Superior temporal gyrus (tissue), 1 donor: ENCODE measurements around the gene ABCG4.
"Not testable (repeated sequence)": the region's sequence is repeated elsewhere in the genome, so short reads cannot be mapped to it uniquely, and the experiment has no call there.

ENCODE experiments used
- DNase-seq: peaks from one replicate; pipeline ENCODE4 v3.0.0-alpha.2; 2016; ENCODE audit errors: extremely low spot score

Gene ABCG4

DNA sequence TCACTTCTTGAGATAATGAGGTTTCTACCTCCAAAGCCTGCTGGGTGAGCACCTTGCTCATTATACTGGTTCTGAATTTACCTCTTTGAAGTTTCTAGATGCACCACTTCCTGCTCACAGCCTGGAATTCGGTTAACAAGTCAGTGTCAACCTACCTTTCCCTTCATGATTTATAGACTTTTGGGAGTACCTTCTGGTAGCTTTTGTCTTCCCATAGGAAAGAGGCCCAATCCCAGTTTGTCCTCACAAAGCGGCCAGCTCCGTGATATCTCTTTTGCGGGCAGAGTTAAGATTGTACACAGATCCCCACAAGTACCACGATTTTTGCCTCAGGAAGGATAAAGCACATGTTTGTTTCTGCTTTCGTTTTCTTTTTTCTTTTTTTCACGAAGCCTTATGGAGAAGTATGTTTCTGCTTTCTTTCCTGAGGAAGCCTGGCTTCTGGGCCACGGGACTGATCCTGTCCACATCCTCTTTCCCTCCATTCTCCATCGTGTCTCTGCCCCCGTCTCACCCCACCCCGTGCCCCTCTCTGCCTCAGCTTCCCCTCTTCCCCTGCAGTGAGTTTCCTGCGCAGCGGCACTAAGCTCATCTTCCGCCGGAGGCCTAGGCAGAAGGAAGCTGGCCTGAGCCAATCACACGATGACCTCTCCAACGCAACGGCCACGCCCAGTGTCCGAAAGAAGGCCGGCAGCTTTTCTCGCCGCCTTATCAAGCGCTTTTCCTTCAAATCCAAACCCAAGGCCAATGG is 33.2 kb upstream of the ABCG4 start:
- DNase-seq = no peak

DNA sequence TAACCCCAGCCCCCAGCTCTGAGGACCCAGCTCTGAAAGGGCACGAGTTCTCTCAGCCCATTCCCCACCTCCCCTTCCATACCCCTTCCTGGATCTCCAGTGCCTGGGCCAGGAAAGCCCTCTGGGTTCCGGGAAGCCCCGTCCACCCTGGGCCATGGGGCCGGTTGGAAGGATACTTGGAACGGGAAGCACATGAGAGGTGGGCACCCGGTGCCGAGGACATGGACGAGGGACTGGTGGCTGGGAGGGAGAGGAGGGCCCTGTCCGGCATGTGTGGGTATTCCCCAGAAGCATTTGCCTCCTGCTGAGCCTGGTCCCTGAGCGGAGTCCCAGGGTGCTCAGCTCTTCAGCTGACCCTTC is 32.6 kb upstream of the ABCG4 start:
- no peak for DNase-seq

DNA sequence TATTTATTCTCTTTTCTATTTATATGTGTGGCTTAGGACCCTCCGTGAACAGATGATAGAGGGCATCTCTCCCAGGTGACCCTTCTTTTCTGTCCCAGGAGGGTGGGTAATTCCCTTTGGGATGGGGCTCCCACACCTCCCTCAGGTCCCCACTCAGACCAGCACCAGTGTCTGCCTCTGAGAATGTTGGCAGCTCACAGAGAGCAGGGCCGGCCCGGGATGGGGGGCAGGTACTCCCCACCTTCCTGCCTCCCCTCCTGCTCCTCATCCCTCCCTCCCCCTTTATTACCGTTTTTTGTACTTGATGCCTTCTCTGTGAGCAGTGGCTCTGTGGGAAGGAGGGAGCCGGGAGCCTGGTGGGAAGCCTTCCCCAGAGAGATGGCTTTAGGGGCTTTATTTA is 32.3 kb upstream of the ABCG4 start:
- DNase-seq = no peak

DNA sequence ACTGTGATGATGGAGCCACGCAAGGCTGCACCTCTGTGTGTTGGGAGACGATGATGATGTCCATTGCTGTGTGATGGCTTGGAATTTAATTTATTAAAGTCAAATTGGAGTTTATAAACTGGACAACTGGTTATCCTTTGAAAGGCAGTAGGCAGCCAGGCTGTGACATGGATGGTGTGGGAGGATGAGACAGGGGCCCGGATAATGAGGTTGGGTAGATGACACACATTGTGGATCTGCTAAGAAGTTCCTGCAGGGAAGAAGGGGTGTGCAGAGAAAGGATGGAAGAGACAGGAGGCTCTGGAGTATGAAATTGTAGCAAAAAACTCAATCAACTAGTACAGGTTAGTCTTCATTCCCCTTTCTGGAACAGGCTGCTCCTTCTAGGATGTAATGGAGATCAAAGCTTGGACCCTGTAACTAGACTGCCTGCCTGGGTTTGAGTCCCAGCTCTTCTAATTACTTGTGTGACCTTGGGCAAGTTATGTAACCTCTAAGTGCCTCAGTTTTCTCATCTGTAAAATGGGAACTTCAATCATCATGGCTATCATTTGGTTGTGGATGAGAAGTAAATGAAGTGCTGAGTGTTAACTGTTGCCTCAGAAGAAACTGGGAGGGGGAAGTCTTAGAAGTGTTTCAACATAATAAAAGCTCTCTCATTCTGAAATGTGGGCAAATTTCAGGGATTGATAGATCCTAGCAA is 31.7 kb upstream of the ABCG4 start:
- no peak for DNase-seq

DNA sequence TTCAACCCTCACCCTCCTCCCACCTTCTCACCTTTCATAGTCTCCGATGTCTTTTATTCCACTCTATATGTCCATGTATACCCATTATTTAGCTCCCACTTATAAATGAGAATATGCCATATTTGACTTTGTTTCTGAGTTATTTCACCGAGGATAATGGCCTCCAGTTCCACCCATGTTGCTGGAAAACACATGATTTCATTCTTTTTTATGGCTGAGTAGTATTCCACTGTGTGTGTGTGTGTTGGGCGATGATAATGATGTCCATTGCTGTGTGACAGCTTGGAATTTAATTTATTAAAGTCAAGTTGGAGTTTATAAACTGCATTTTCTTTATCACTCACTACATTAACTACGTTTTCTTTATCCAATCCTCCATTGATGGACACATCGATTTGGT is 30.6 kb upstream of the ABCG4 start:
- no peak for DNase-seq

DNA sequence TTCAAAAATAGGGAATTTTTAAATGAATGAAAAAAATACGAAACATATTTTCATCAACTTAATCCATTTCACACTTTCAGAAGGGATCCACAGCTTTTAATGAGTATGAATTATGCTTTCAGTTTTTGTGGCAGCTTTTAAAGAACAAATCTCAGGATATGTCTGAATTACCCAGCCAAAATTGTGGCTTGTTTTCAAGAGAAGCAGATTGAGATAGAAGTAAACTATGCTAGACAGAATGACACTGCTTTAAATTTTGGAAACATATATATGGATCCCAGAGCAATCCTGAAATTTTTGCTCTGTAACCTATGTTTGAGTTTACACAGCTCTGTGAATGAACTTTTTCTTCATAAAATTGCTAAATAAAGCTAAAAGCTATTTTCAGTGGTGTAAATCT is 29.9 kb upstream of the ABCG4 start:
- DNase-seq = no peak

DNA sequence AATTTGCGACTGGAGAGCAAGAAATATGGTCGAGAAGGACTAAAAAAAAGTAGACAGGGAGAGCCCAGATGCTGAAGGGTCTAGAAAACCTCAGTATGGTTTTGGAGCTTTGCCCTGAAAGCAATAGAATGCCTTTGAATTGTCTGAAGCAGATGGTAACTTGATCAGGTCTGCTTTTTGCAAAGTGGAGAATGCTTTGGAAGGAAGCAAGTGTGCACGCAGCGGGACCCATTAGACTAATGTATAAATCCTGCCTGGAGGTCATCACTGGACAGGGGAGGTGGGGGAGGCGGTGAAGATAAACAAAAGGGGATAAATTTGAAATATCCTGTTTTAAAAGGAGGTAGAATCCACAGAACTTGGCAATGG is 28.2 kb upstream of the ABCG4 start:
- no peak for DNase-seq

DNA sequence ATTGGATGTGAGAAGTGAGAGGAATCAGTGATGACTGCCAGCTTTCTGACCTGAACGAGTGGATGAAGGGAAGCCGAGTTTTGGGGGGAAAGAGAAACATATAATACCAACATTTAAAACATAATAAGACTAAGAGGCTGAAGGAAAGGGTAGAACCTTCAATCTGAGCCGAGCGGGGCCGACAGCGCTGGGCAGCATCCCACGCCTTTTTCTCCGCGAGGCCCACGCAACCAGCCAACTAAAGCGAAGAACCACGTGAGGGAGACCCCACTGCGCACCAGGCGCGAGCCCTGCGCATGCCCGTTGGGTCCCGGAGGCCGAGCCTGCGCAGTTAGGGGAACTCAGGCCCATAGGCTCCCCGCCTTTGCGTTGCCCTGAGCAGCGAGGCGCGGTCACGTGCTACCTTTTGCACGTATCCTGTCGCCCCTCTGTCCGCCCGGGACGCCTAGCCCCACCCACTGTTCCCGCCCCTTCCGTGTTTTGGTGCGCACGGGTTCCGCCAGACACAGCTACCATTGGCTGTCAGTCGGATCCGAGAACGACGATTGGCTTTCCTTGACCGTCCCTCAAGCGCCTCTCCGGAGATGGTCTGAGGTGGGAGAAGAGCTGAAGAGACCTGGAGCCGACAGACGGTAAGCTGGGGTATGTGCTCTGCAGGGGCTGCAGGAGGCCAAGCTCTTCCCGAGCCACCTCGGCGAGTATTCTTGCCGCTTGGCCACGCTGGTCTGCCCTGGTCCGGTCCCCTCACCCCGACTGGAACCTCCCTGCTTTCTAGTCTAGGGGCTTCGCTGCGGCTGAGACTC is 27.6 kb upstream of the ABCG4 start, which contains the start of gene HINFP:
Gene HINFP (plus strand): TSS at position 573 of the 803 bp plus-strand sequence. CDS start 5,365 bp downstream, outside the sequence.
- DNase-seq = peak; percentile 99

DNA sequence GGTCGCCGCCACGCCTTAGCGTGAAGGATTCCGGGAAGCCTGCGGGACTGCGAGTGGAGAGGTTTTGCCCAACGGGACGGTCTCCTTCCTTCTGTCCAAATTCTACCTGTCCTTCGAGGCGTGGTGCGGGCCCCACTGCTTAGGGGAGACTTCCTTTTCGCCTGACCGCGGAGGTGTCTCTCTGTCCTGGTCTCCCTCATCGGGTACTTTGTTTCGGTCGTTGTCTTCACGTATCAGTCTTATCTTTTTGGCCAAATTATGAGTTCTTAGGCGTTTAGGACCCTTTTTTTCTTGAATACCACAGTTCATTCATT is 27.1 kb upstream of the ABCG4 start:
- DNase-seq = no peak

DNA sequence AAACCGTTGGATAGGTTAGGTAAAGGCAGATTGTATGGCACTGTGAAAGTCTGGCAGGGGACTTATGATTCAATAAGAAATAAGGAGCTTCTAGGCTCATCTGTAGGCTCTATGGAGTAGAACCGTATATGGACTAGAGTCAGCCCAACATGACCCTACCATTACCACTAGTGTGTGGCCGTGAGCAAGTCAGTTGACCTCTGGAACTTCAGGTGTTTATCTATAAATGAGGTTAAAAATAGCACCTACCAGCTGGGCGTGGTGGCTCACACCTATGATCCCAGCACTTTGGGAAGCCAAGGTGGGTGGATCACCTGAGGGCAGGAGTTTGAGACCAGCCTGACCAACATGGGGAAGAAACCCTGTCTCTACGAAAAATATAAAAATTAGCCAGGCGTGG is 23.0 kb upstream of the ABCG4 start:
- no peak for DNase-seq

DNA sequence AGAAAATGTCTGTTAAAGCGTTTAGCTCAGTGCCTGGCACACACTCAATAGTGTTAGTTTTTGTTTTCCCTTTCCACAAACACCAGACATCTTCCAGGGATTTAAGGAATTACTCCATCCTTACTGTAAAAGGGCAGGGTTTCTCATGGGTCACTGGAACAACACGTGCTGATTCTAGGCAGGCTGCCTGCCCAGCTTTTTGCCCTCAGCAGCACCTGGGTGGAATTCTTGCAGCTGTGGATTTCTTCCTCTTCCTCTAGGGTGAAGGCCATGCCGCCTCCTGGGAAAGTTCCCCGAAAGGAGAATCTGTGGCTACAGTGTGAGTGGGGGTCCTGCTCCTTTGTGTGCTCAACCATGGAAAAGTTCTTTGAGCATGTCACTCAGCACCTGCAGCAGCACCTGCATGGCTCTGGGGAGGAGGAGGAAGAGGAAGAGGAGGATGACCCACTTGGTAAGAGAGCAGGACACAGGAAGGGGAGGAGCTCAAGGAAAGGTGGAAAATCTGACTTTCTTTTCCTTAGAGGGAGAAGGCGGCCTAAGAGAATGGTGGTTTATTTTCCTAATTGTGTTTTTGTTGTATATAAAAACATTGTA is 22.1 kb upstream of the ABCG4 start:
- DNase-seq = no peak

DNA sequence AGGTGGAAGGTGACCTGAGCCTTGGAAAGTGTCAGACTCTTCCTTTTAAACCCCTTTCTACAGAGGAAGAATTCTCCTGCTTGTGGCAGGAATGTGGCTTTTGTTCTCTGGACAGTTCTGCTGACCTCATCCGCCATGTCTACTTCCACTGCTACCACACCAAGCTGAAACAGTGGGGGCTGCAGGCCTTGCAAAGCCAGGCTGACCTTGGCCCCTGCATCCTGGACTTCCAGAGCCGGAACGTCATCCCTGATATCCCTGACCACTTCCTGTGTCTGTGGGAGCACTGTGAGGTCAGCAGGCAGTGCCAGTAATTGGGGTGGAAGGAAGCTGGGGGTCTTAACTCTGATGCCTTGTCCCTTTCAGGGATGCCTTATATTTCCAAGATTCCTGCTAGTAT is 18.2 kb upstream of the ABCG4 start:
- no peak for DNase-seq

DNA sequence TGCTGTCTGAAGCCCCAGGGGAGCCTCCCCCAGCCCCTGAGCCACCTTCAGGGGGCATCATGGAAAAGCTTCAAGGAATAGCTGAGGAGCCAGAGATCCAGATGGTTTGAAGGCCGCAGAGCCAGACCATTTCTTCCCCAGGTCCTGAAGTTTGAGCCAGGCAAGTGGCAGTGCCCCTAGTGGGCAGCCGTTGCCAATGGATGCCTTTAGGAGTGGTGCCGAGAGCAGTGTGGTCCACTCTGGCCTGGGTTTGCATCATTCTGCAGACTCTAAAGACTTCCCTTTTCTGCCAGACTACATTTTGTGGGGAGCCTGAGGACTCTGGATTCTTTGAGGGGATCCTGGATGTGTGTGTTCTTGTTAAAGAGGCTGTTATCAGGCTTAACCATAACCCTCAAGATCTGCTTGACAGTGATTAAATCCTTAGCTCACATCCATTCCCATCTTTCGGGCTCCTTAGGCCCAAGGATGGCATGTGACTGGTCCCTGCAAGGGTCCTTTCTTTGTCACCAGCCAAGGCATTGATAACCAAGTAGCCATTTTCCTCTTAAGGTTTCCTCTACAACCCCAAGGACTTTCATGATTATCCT is 14.4 kb upstream of the ABCG4 start:
- DNase-seq = no peak

DNA sequence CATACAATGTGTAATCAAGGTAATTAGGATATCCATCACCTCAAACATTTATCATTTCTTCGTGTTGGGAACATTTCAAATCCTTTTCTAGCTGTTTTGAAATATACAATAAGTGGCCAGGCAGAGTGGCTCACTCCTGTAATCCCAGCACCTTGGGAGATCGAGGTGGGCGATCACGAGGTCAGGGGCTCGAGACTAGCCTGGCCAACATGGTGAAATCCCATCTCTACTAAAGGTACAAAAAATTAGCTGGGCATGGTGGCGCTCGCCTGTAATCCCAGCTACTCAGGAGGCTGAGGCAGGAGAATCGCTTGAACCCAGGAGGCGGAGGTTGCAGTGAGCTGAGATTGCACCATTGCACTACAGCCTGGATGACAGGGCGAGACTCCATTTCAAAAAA is 9.6 kb upstream of the ABCG4 start:
- DNase-seq = not testable (repeated sequence)

DNA sequence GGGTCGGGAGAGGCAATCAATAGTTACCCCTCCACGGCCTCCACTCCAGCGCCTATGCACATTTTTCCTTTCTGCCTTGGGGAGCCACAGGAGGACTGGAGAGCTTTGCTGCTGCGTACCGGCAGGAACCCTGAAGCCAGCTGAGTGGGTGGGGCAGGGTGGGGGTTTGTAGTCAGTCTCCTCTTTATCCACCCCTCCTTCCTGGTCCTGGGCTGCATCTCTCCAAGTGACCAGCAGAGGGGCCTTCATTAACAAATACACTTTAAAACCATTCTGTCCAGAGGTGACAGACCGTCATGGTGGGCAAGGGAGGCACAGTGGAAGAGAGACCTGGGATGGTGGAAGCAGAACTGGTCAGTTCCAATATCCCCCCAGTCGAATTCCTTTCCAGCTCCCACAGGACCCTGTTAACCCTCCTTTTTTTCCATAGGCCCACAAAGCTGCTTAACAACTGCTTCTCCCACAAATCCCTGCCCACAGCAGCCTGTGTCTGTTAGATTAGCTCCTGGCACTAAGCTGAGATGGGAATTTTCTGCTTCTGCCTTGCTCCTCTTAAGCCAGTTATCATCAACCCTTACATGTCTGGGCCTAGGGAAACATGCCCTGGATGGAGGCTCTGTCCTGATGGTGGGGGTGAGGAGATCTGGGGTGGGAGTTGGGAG is 3.9 kb upstream of the ABCG4 start:
- DNase-seq = peak; percentile 57

DNA sequence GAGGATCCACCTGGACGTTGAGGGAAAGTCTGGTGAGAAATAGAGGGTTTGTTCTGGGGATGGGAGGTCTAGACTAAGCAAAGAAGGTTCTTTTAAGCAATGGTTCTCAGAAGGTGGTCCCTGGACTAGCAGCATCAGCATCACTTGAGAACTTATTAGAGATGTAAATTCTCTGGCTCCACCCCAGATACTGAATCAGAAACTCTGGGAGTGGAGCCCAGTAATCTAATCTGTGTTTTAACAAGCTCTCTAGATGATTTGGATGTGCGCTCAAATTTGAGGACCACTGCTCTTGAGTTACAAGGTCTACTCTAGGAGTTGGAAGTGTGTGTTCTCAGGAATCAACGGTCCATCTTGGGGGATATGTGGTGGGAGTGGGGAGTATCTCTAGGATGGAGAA is 3.3 kb upstream of the ABCG4 start:
- no peak for DNase-seq

DNA sequence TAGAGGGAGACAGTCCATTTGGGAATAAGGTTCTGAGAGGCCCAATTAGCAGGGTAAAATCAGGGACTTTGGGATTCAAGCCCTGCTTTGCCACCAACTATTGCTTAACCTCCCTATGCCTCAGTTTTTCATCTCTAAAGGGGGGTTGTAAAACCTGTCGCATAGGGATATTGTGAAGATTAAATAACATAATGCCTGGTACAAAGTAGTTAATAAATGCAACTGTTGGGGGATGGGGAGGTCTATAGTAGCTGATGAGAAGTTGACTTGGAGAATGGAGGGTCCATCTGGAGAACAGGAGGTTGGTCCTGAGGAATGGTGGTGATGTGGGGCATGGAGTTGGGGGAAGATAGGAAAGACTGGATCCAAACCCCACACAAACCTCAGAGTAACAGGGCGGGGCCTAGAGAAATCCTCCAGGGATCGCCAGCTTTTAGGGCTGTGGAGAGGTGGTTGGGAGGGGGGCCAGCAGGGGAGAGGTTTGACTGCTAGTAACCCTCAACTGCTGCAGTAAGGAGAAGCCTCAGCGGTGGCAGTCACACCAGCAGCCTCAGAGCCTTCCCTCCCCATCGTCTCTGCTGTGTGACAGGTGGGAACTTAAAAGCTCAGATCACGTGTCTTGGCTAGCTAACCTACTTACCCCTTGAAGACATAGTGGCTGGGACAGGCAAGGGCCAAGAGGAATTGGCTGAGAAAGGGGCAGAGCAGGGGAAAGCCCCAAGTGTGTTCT is 1.1 kb upstream of the ABCG4 start:
- DNase-seq = no peak

DNA sequence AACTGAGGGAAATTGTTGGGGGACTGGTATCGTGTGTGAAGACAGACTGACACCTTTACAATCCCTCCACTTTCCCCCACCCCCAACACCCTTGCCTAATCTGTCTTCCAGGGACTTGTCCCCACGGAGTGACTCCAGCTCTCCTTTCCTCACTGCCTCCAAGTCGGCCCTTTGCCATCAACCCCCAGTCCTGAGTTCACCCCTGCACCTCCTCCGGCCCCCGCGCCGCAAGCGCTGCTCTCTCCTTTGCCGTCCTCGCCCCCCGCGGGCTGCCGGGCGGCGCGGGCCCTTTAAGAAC is 183 bp upstream of the ABCG4 start:
- no peak for DNase-seq

DNA sequence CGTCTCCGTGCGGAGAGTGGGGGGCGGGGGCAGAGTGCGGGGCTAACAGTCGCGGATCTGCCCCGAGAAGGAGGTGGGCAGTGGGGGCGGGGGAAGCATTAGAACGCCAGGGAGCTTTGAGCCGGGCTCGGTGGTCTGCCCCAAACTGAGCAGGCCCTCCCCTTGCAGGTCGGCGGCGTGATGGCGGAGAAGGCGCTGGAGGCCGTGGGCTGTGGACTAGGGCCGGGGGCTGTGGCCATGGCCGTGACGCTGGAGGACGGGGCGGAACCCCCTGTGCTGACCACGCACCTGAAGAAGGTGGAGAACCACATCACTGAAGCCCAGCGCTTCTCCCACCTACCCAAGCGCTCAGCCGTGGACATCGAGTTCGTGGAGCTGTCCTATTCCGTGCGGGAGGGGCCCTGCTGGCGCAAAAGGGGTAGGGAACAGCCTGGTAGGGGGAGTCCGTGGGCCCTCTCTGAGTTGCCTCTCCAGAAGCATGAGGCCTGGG is 979 bp downstream of the ABCG4 start:
- DNase-seq = no peak

DNA sequence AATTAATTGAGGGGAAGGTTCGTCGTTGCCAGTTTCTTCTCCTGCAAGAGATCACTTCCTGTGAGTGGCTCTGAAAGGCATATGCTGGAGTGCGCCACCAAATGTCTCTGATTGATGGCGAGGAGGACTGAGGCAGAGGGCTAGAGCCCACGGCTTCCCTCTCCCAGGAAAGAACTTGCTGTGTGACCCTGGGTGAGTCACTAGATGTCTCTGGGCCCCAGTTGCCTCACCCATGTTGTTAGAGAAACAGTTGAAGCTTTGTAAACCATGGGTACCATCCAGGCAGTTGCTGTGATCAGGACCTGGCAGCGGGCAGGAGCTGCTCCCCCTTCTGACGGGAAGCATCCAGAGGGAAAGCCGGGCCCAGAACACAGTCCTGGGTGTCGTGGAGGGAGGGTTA is 3.2 kb downstream of the ABCG4 start:
- no peak for DNase-seq

DNA sequence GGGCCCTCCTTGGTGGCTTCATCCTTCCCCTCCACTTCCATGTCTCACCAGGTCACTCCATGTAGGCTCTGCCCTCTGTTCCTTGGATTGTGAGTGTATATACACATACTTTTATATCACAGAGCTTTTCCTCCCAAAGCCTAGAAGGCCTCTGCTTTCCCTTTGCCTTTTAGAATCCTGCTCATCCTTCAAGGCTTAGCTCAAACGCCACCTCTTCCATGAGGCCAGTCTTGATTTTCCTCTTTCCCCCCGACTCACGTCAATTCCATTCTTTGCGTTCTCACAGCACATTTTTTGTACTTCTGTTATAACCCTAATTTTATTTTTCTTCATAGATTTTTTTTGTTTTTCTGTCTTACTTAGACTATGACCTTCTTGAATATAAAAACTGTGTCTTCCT is 3.8 kb downstream of the ABCG4 start:
- no peak for DNase-seq
